WERI-Rb-1 (cell line): ENCODE results near the gene KHNYN.

ENCODE experiments used
- DNase-seq: peaks from one replicate; pipeline ENCODE4 v3.0.0-alpha.2; 2020
- H3K27ac ChIP-seq: fragments of 250-450 bp; sonication (Bioruptor Pico); 2 replicates; pipeline ENCODE4 v1.5.1; 2020; ENCODE audit warnings: mild to moderate bottlenecking, moderate library complexity
- H3K27me3 ChIP-seq: fragments of 250-450 bp; sonication (Bioruptor Pico); 2 replicates; pipeline ENCODE4 v1.5.1; 2021; ENCODE audit warnings: mild to moderate bottlenecking, low read depth, moderate library complexity; ENCODE audit not compliant: insufficient read depth, severe bottlenecking
- H3K36me3 ChIP-seq: fragments of 250-450 bp; sonication (Bioruptor Pico); 2 replicates; pipeline ENCODE4 v1.5.1; 2020; ENCODE audit warnings: mild to moderate bottlenecking, moderate library complexity
- H3K4me3 ChIP-seq: 2 replicates; pipeline ENCODE4 v1.5.1; 2011; ENCODE audit warnings: low read depth, mild to moderate bottlenecking, control low read depth, low read length
- H3K9me3 ChIP-seq: fragments of 250-450 bp; sonication (Bioruptor Pico); 2 replicates; pipeline ENCODE4 v1.5.1; 2021; ENCODE audit warnings: mild to moderate bottlenecking, moderate library complexity; ENCODE audit not compliant: severe bottlenecking
- TF ChIP-seq, protein P1 (sequence below): IDR thresholded peaks from 2 replicates; pipeline ENCODE4 v1.5.1; 2011; ENCODE audit warnings: low read depth, mild to moderate bottlenecking, control low read depth, inconsistent platforms, low read length

The KHNYN gene

GRCh38 chr14:24399447-24399822 lies 30.3 kb upstream of the KHNYN start:
- TF ChIP-seq, protein P1, sequence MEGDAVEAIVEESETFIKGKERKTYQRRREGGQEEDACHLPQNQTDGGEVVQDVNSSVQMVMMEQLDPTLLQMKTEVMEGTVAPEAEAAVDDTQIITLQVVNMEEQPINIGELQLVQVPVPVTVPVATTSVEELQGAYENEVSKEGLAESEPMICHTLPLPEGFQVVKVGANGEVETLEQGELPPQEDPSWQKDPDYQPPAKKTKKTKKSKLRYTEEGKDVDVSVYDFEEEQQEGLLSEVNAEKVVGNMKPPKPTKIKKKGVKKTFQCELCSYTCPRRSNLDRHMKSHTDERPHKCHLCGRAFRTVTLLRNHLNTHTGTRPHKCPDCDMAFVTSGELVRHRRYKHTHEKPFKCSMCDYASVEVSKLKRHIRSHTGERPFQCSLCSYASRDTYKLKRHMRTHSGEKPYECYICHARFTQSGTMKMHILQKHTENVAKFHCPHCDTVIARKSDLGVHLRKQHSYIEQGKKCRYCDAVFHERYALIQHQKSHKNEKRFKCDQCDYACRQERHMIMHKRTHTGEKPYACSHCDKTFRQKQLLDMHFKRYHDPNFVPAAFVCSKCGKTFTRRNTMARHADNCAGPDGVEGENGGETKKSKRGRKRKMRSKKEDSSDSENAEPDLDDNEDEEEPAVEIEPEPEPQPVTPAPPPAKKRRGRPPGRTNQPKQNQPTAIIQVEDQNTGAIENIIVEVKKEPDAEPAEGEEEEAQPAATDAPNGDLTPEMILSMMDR = no peak
- Histone ChIP-seq H3K36me3 (no peaks in the 10 kb centered on the region; the same call in 1 of the 2 replicates), H3K9me3 (no peaks in the 10 kb centered on the region), H3K4me3 (peak overlapping the region; percentile 85), H3K27ac (peak overlapping the region; percentile 71), H3K27me3 (no peaks in the 10 kb centered on the region)
- no peak for DNase-seq

DNA sequence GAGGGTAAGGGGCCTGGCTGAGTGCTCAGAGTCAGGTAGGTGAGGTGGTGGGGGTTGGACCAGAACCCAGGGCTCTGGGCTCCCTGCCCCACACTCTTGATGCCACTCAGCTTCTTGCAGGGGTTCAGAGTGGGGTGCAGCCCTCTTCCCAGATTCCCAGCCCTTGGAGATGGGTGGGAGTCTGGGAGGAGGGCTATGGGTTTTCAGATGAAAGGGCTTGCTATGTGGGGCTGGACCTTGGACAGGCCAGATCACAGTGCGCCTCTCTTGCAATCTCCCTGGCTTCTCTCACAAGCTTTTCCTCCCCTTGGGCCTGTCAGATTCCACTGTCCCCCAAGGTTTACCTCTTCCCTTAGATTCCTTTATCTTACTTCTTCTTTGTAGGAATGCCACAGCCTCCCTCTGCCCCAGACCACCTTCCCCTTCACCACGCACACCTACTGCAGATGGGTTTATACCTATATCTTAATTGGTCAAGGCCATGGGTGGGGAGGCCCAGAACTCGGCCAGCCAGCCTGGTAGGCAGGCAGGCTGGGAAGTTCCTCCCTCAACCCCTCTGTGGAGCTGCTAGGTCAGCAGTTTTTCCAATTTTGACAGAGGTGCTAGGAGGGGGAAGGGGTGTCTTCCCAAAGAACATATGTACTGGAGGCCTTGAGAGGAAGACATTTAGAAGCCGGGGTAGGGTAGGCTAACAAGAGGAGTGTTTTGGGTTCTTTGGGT lies 29.6 kb upstream of the KHNYN start:
- Histone ChIP-seq H3K36me3 (peaks cover under 1% of the 10 kb centered on the region), H3K27me3 (no peaks in the 10 kb centered on the region), H3K9me3 (no peaks in the 10 kb centered on the region), H3K27ac (no peak overlapping the region; the same call in 1 of the 2 replicates), H3K4me3 (peak overlapping the region; percentile 85)
- TF ChIP-seq, protein P1 = no peak
- DNase-seq = no peak

- no peak overlapping the region for H3K27ac ChIP-seq
- H3K36me3 ChIP-seq = peaks cover 8% of the 10 kb centered on the region
- H3K27me3 ChIP-seq = no peaks in the 10 kb centered on the region
- H3K9me3 ChIP-seq = no peaks in the 10 kb centered on the region
- TF ChIP-seq, protein P1 = no peak
- no peak overlapping the region for H3K4me3 ChIP-seq
- DNase-seq = no peak
Observed at GRCh38 chr14:24401810-24402702, 27.7 kb upstream of the KHNYN start.

GRCh38 chr14:24403294-24403998 lies 26.3 kb upstream of the KHNYN start:
- DNase-seq = no peak
- TF ChIP-seq, protein P1 = no peak
- Histone ChIP-seq H3K27me3 (no peaks in the 10 kb centered on the region), H3K9me3 (no peaks in the 10 kb centered on the region), H3K27ac (no peak overlapping the region), H3K4me3 (no peak overlapping the region), H3K36me3 (peaks cover 9% of the 10 kb centered on the region)

GRCh38 chr14:24404814-24405213 lies 24.9 kb upstream of the KHNYN start:
- TF ChIP-seq, protein P1 = no peak
- Histone ChIP-seq H3K27me3 (no peaks in the 10 kb centered on the region), H3K27ac (no peak overlapping the region), H3K9me3 (no peaks in the 10 kb centered on the region), H3K36me3 (peaks cover 14% of the 10 kb centered on the region), H3K4me3 (no peak overlapping the region)
- DNase-seq = no peak
